Endothelial cell of umbilical vein (primary cell): ENCODE results near the gene DMPK. TPM values are rescaled to one million over a fixed set of nuclear protein-coding genes. Genes with fewer than 3 reads are reported as not detected.

ENCODE experiments used
- BruUV-seq: library from RNA; stranded (reverse); fragments of 400-500 nt; replicated peaks from 2 replicates; lab custom pipeline; 2021; lab: Mats Ljungman, UMichigan
- CTCF ChIA-PET: fragments of 300-600, 350-600 bp; sonication (Branson Sonifier 250); formaldehyde crosslinking; loops from one replicate; lab custom pipeline; 2021; ENCODE audit warnings: antibody characterized with exemption, inconsistent platforms; lab: Charles Lee
- POLR2A ChIA-PET: fragments of 300-600, 350-600 bp; sonication (Branson Sonifier 250); formaldehyde crosslinking; loops from one replicate; lab custom pipeline; 2021; ENCODE audit warnings: antibody characterized with exemption, inconsistent platforms; lab: Charles Lee
- DNase-seq: peaks from one replicate; pipeline ENCODE4 v3.0.0-alpha.2; 2011; ENCODE audit warnings: low read depth, low spot score
- FAIRE-seq: peaks from 2 replicates; lab custom pipeline; 2011; peaks lifted over from hg19 to GRCh38; lab: Jason Lieb, UNC
- H2AFZ ChIP-seq: 2 replicates; pipeline ENCODE4 v1.6.0; 2012; ENCODE audit warnings: low read depth, low read length, control low read depth, inconsistent platforms
- H3K27ac ChIP-seq: 2 replicates; pipeline ENCODE4 v1.5.1; 2011; ENCODE audit warnings: low read depth, mild to moderate bottlenecking, control low read depth, low read length, moderate library complexity; ENCODE audit not compliant: insufficient read depth
- H3K27me3 ChIP-seq, 2 experiments: 2 replicates each; pipeline versions ENCODE4 v1.6.0 to v1.6.1; 2011; ENCODE audit warnings: low read length in 2 of 2, mixed read lengths in 1 of 2; ENCODE audit not compliant: control insufficient read depth in 2 of 2, insufficient read depth in 2 of 2
- H3K36me3 ChIP-seq, 2 experiments: 2 replicates in 1 of 2; 3 replicates in 1 of 2; pipeline ENCODE4 v1.5.1; 2011; ENCODE audit warnings: low read length in 2 of 2, mild to moderate bottlenecking in 1 of 2, moderate library complexity in 1 of 2; ENCODE audit not compliant: control insufficient read depth in 2 of 2, insufficient read depth in 2 of 2; ENCODE audit errors: extremely low read depth in 1 of 2
- H3K4me1 ChIP-seq: 3 replicates; pipeline ENCODE4 v1.5.1; 2011; ENCODE audit warnings: mild to moderate bottlenecking, low read length; ENCODE audit not compliant: control insufficient read depth, insufficient read depth; ENCODE audit errors: extremely low read depth
- H3K4me2 ChIP-seq: 2 replicates; pipeline ENCODE4 v1.6.1; 2011; ENCODE audit warnings: low read length, control low read depth, mixed read lengths; ENCODE audit not compliant: insufficient read depth
- H3K4me3 ChIP-seq, 3 experiments: fragments of 200-600 bp in 1 of 3; sonication (generic), shearing (Covaris generic) in 1 of 3; replicated peaks in 1 of 3; 2 replicates each; pipeline ENCODE4 v1.5.1; 2011 to 2016; ENCODE audit warnings: control low read depth in 3 of 3, low read length in 3 of 3, mild to moderate bottlenecking in 2 of 3, inconsistent platforms in 1 of 3, low read depth in 1 of 3, moderate library complexity in 1 of 3; ENCODE audit not compliant: insufficient read depth in 1 of 3
- H3K79me2 ChIP-seq: 2 replicates; pipeline ENCODE4 v1.6.0; 2012; ENCODE audit warnings: low read length, inconsistent platforms; ENCODE audit not compliant: control insufficient read depth, insufficient read depth
- H3K9ac ChIP-seq: replicated peaks from 2 replicates; pipeline ENCODE3; 2011; ENCODE audit warnings: low read length, control low read depth; ENCODE audit not compliant: insufficient read depth; ENCODE audit errors: extremely low read depth
- H3K9me1 ChIP-seq: replicated peaks from 3 replicates; pipeline ENCODE4 v1.6.0; 2011; ENCODE audit warnings: mild to moderate bottlenecking, low read length; ENCODE audit not compliant: control insufficient read depth, insufficient read depth; ENCODE audit errors: extremely low read depth
- H3K9me3 ChIP-seq: replicated peaks from 2 replicates; pipeline ENCODE4 v1.5.1; 2012; ENCODE audit warnings: low read length, inconsistent platforms; ENCODE audit not compliant: control insufficient read depth, insufficient read depth
- H4K20me1 ChIP-seq: replicated peaks from 2 replicates; pipeline ENCODE3; 2011; ENCODE audit warnings: mild to moderate bottlenecking, low read length; ENCODE audit not compliant: control insufficient read depth, insufficient read depth; ENCODE audit errors: extremely low read depth
- EZH2 ChIP-seq: IDR thresholded peaks from 2 replicates; pipeline ENCODE4 v1.6.1; 2012; ENCODE audit warnings: borderline replicate concordance, low read depth, mild to moderate bottlenecking, moderate library complexity, low read length, inconsistent platforms; ENCODE audit not compliant: severe bottlenecking
- GATA2 ChIP-seq: IDR thresholded peaks from 2 replicates; pipeline ENCODE4 v1.7.0; 2011; ENCODE audit warnings: low read depth, mild to moderate bottlenecking, moderate library complexity, mixed read lengths, low read length; ENCODE audit not compliant: insufficient read length, insufficient read depth
- MYC ChIP-seq: IDR thresholded peaks from one replicate; pipeline ENCODE4 v1.6.1; 2011; ENCODE audit warnings: mild to moderate bottlenecking, low read depth, low read length
- POLR2AphosphoS5 ChIP-seq: IDR thresholded peaks from 2 replicates; pipeline ENCODE4 v1.6.1; 2012; ENCODE audit warnings: low read depth, mild to moderate bottlenecking, control low read depth, low read length, moderate library complexity; ENCODE audit not compliant: insufficient read depth
- dilution Hi-C: fragments of 300-500 bp; cut with MboI; formaldehyde crosslinking; loops from one replicate; pipeline ENCODE4 v1.15.0; 2019; ENCODE audit warnings: low sequenced_read_pairs; ENCODE audit not compliant: extremely low pct_ligation_motif_present
- intact Hi-C: fragments of 100-400 bp; cut with micrococcal nuclease; formaldehyde crosslinking; loops from one replicate; pipeline ENCODE4 v1.10.0; 2022
- polyA plus RNA-seq, 4 experiments: library from polyadenylated mRNA; depleted of rRNA in 3 of 4; stranded (reverse) in 3 of 4; unstranded in 1 of 4; fragments of >200 nt; gene quantifications; 2 replicates each; pipeline versions ENCODE4 v1.2.1 to v1.2.3, GENCODE V29; 2011 to 2012; ENCODE audit warnings: missing spikeins in 1 of 4
- total RNA-seq: library from RNA; stranded (reverse); gene quantifications from 2 replicates; pipeline ENCODE4 v1.2.3, GENCODE V29; 2021
- TF ChIP-seq, protein P1 (sequence below): IDR thresholded peaks from 2 replicates; pipeline ENCODE4 v1.6.1; 2011; ENCODE audit not compliant: insufficient read depth, insufficient read length
- TF ChIP-seq, protein P2 (sequence below), 2 donors: IDR thresholded peaks; 1 replicate in 1 of 2; 2 replicates in 1 of 2; pipeline ENCODE4 v1.5.1; 2011; ENCODE audit warnings: low read length in 2 of 2, mild to moderate bottlenecking in 2 of 2, moderate library complexity in 2 of 2, control low read depth in 1 of 2, inconsistent platforms in 1 of 2, low read depth in 1 of 2; ENCODE audit not compliant: insufficient read depth in 1 of 2; ENCODE audit errors: extremely low read depth in 1 of 2

The DMPK gene
- total and polyA plus RNA-seq, 2 donors (not counting 3 experiments of a cell fraction or from before 2014, with no cell fraction given), result 36.6 to 73.3 TPM

DNA sequence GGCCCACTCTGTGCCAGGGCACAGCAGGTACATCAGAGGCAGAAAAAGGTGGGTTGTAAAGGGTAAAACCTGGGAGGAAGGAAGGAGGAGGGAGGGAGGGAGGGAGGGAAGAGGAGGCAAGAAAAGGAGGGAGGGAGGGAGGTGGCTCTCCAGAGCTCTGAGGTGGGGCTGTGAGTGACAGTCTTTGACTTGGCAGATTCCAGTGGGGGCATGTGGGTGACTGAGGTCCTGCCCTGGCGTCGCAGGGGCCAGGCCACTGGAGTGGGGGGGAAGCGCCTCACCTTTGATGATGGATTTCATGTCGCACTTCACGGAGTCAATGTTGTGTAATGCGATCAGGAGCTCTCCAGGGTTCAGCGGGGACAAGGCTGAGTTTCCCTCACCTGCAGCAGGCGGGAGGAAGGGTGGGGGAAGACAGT is 38.8 kb upstream of the DMPK start:
- TF ChIP-seq MYC (no peak), GATA2 (no peak), POLR2AphosphoS5 (no peak), EZH2 (no peak)
- TF ChIP-seq, protein P1, sequence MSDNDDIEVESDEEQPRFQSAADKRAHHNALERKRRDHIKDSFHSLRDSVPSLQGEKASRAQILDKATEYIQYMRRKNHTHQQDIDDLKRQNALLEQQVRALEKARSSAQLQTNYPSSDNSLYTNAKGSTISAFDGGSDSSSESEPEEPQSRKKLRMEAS, result no peak
- TF ChIP-seq, protein P2, sequence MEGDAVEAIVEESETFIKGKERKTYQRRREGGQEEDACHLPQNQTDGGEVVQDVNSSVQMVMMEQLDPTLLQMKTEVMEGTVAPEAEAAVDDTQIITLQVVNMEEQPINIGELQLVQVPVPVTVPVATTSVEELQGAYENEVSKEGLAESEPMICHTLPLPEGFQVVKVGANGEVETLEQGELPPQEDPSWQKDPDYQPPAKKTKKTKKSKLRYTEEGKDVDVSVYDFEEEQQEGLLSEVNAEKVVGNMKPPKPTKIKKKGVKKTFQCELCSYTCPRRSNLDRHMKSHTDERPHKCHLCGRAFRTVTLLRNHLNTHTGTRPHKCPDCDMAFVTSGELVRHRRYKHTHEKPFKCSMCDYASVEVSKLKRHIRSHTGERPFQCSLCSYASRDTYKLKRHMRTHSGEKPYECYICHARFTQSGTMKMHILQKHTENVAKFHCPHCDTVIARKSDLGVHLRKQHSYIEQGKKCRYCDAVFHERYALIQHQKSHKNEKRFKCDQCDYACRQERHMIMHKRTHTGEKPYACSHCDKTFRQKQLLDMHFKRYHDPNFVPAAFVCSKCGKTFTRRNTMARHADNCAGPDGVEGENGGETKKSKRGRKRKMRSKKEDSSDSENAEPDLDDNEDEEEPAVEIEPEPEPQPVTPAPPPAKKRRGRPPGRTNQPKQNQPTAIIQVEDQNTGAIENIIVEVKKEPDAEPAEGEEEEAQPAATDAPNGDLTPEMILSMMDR (IDR thresholded peaks at IDR 0.05; ENCODE audit: extremely low read depth in 1 of 2, insufficient read depth in 1 of 2, low read depth in 1 of 2, low read length in 2 of 2), result no peak
- dilution Hi-C loops, result no loop called here
- POLR2A ChIA-PET, result interaction anchor here (1.2 kb wide), 1 partner anchor 11 kb away, joined by 3 read pairs; no protein-coding TSS in a partner anchor

More for the DNA sequence above, 38.8 kb upstream of the DMPK start:
- Histone ChIP-seq H4K20me1 (no peaks in the 10 kb centered on the region), H3K4me3 (no peak overlapping the region), H3K4me2 (no peak overlapping the region), H3K9me1 (no peaks in the 10 kb centered on the region), H3K9ac (no peak overlapping the region), H3K4me1 (peaks cover 17% of the 10 kb centered on the region), H3K36me3 (peaks cover 9 to 29% of the 10 kb centered on the region in 2 experiments), H3K79me2 (no peaks in the 10 kb centered on the region), H3K27me3 (no peaks in the 10 kb centered on the region), H3K9me3 (no peaks in the 10 kb centered on the region), H3K27ac (peak overlapping the region; percentile 58), H2AFZ (no peak overlapping the region)
- FAIRE-seq (no peak), DNase-seq (no peak)
- CTCF ChIA-PET, result interaction anchor here (2.3 to 2.4 kb wide), 2 partner anchors 22 to 51 kb away, joined by 7 to 12 read pairs; partner anchors contain the start of gene SIX5
- intact Hi-C loops, result no loop called here
- BruUV-seq, result no TSS peak
